Endothelial cell of umbilical vein (primary cell): ENCODE data around the gene RBM26. TPM values are rescaled to one million over a fixed set of nuclear protein-coding genes. Genes with fewer than 3 reads are reported as not detected.

Experiments used
- BruUV-seq: library from RNA; stranded (reverse); fragments of 400-500 nt; replicated peaks from 2 replicates; lab custom pipeline; 2021; lab: Mats Ljungman, UMichigan
- CTCF ChIA-PET: fragments of 300-600, 350-600 bp; sonication (Branson Sonifier 250); formaldehyde crosslinking; loops from one replicate; lab custom pipeline; 2021; ENCODE audit warnings: antibody characterized with exemption, inconsistent platforms; lab: Charles Lee
- POLR2A ChIA-PET: fragments of 300-600, 350-600 bp; sonication (Branson Sonifier 250); formaldehyde crosslinking; loops from one replicate; lab custom pipeline; 2021; ENCODE audit warnings: antibody characterized with exemption, inconsistent platforms; lab: Charles Lee
- DNase-seq: peaks from one replicate; pipeline ENCODE4 v3.0.0-alpha.2; 2011; ENCODE audit warnings: low read depth, low spot score
- FAIRE-seq: peaks from 2 replicates; lab custom pipeline; 2011; peaks lifted over from hg19 to GRCh38; lab: Jason Lieb, UNC
- H2AFZ ChIP-seq: 2 replicates; pipeline ENCODE4 v1.6.0; 2012; ENCODE audit warnings: low read depth, low read length, control low read depth, inconsistent platforms
- H3K27ac ChIP-seq: 2 replicates; pipeline ENCODE4 v1.5.1; 2011; ENCODE audit warnings: low read depth, mild to moderate bottlenecking, control low read depth, low read length, moderate library complexity; ENCODE audit not compliant: insufficient read depth
- H3K27me3 ChIP-seq, 2 experiments: 2 replicates each; pipeline versions ENCODE4 v1.6.0 to v1.6.1; 2011; ENCODE audit warnings: low read length in 2 of 2, mixed read lengths in 1 of 2; ENCODE audit not compliant: control insufficient read depth in 2 of 2, insufficient read depth in 2 of 2
- H3K36me3 ChIP-seq, 2 experiments: 2 replicates in 1 of 2; 3 replicates in 1 of 2; pipeline ENCODE4 v1.5.1; 2011; ENCODE audit warnings: low read length in 2 of 2, mild to moderate bottlenecking in 1 of 2, moderate library complexity in 1 of 2; ENCODE audit not compliant: control insufficient read depth in 2 of 2, insufficient read depth in 2 of 2; ENCODE audit errors: extremely low read depth in 1 of 2
- H3K4me1 ChIP-seq: 3 replicates; pipeline ENCODE4 v1.5.1; 2011; ENCODE audit warnings: mild to moderate bottlenecking, low read length; ENCODE audit not compliant: control insufficient read depth, insufficient read depth; ENCODE audit errors: extremely low read depth
- H3K4me2 ChIP-seq: 2 replicates; pipeline ENCODE4 v1.6.1; 2011; ENCODE audit warnings: low read length, control low read depth, mixed read lengths; ENCODE audit not compliant: insufficient read depth
- H3K4me3 ChIP-seq, 3 experiments: fragments of 200-600 bp in 1 of 3; sonication (generic), shearing (Covaris generic) in 1 of 3; replicated peaks in 1 of 3; 2 replicates each; pipeline ENCODE4 v1.5.1; 2011 to 2016; ENCODE audit warnings: control low read depth in 3 of 3, low read length in 3 of 3, mild to moderate bottlenecking in 2 of 3, inconsistent platforms in 1 of 3, low read depth in 1 of 3, moderate library complexity in 1 of 3; ENCODE audit not compliant: insufficient read depth in 1 of 3
- H3K79me2 ChIP-seq: 2 replicates; pipeline ENCODE4 v1.6.0; 2012; ENCODE audit warnings: low read length, inconsistent platforms; ENCODE audit not compliant: control insufficient read depth, insufficient read depth
- H3K9ac ChIP-seq: replicated peaks from 2 replicates; pipeline ENCODE3; 2011; ENCODE audit warnings: low read length, control low read depth; ENCODE audit not compliant: insufficient read depth; ENCODE audit errors: extremely low read depth
- H3K9me1 ChIP-seq: replicated peaks from 3 replicates; pipeline ENCODE4 v1.6.0; 2011; ENCODE audit warnings: mild to moderate bottlenecking, low read length; ENCODE audit not compliant: control insufficient read depth, insufficient read depth; ENCODE audit errors: extremely low read depth
- H3K9me3 ChIP-seq: replicated peaks from 2 replicates; pipeline ENCODE4 v1.5.1; 2012; ENCODE audit warnings: low read length, inconsistent platforms; ENCODE audit not compliant: control insufficient read depth, insufficient read depth
- H4K20me1 ChIP-seq: replicated peaks from 2 replicates; pipeline ENCODE3; 2011; ENCODE audit warnings: mild to moderate bottlenecking, low read length; ENCODE audit not compliant: control insufficient read depth, insufficient read depth; ENCODE audit errors: extremely low read depth
- EZH2 ChIP-seq: IDR thresholded peaks from 2 replicates; pipeline ENCODE4 v1.6.1; 2012; ENCODE audit warnings: borderline replicate concordance, low read depth, mild to moderate bottlenecking, moderate library complexity, low read length, inconsistent platforms; ENCODE audit not compliant: severe bottlenecking
- GATA2 ChIP-seq: IDR thresholded peaks from 2 replicates; pipeline ENCODE4 v1.7.0; 2011; ENCODE audit warnings: low read depth, mild to moderate bottlenecking, moderate library complexity, mixed read lengths, low read length; ENCODE audit not compliant: insufficient read length, insufficient read depth
- JUN ChIP-seq: IDR thresholded peaks from 2 replicates; pipeline ENCODE4 v1.6.1; 2011; ENCODE audit warnings: borderline replicate concordance, low read depth; ENCODE audit not compliant: insufficient read length, insufficient read depth
- POLR2A ChIP-seq: IDR thresholded peaks from 2 replicates; pipeline ENCODE4 v1.6.1; 2012; ENCODE audit warnings: low read depth, mild to moderate bottlenecking, control low read depth, low read length
- POLR2AphosphoS5 ChIP-seq: IDR thresholded peaks from 2 replicates; pipeline ENCODE4 v1.6.1; 2012; ENCODE audit warnings: low read depth, mild to moderate bottlenecking, control low read depth, low read length, moderate library complexity; ENCODE audit not compliant: insufficient read depth
- dilution Hi-C: fragments of 300-500 bp; cut with MboI; formaldehyde crosslinking; loops from one replicate; pipeline ENCODE4 v1.15.0; 2019; ENCODE audit warnings: low sequenced_read_pairs; ENCODE audit not compliant: extremely low pct_ligation_motif_present
- intact Hi-C: fragments of 100-400 bp; cut with micrococcal nuclease; formaldehyde crosslinking; loops from one replicate; pipeline ENCODE4 v1.10.0; 2022
- polyA plus RNA-seq, 4 experiments: library from polyadenylated mRNA; depleted of rRNA in 3 of 4; stranded (reverse) in 3 of 4; unstranded in 1 of 4; fragments of >200 nt; gene quantifications; 2 replicates each; pipeline versions ENCODE4 v1.2.1 to v1.2.3, GENCODE V29; 2011 to 2012; ENCODE audit warnings: missing spikeins in 1 of 4
- total RNA-seq: library from RNA; stranded (reverse); gene quantifications from 2 replicates; pipeline ENCODE4 v1.2.3, GENCODE V29; 2021
- TF ChIP-seq, protein P1 (sequence below), 2 donors: IDR thresholded peaks; 1 replicate in 1 of 2; 2 replicates in 1 of 2; pipeline ENCODE4 v1.5.1; 2011; ENCODE audit warnings: low read length in 2 of 2, mild to moderate bottlenecking in 2 of 2, moderate library complexity in 2 of 2, control low read depth in 1 of 2, inconsistent platforms in 1 of 2, low read depth in 1 of 2; ENCODE audit not compliant: insufficient read depth in 1 of 2; ENCODE audit errors: extremely low read depth in 1 of 2
- TF ChIP-seq, protein P2 (sequence below): IDR thresholded peaks from 2 replicates; pipeline ENCODE4 v1.6.1; 2011; ENCODE audit not compliant: insufficient read depth, insufficient read length

Gene RBM26
- total and polyA plus RNA-seq, 2 donors (not counting 3 experiments of a cell fraction or from before 2014, with no cell fraction given): 14.8 to 54.3 TPM

DNA sequence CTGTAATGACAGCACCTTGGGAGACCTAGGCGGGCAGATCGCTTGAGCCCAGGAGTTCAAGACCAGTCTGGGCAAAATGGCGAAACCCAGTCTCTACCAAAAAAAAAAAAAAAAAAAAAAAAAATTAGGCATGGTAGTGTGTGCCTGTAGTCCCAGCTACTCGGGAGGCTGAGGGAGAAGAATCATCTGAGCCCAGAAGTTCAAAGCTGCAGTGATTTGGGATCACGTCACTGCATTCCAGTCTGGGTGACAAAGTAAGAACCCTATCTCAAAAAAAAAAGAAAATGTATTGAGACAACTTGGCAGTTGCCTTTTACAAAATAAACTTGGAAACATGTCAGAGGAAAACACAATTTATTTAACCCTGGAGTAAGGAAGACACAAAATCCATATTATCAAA is 26.8 kb downstream of the RBM26 start:
- Histone ChIP-seq H3K9ac (no peak overlapping the region), H3K79me2 (peaks cover 64% of the 10 kb centered on the region), H3K4me1 (no peaks in the 10 kb centered on the region), H3K9me1 (no peaks in the 10 kb centered on the region), H2AFZ (no peak overlapping the region), H3K9me3 (no peaks in the 10 kb centered on the region), H4K20me1 (no peaks in the 10 kb centered on the region), H3K27ac (no peak overlapping the region), H3K4me3 (no peak overlapping the region), H3K4me2 (no peak overlapping the region), H3K27me3 (no peaks in the 10 kb centered on the region), H3K36me3 (peaks cover 4 to 15% of the 10 kb centered on the region in 2 experiments)
- intact Hi-C loops (no loop called here), dilution Hi-C loops (no loop called here)
- no peak for FAIRE-seq
- ChIA-PET POLR2A (no interaction called here), CTCF (interaction anchor here (1.8 to 3.4 kb wide), 2 partner anchors 12 to 162 kb away, joined by 3 to 11 read pairs; no protein-coding TSS in a partner anchor)
- DNase-seq: no peak
- no TSS peak for BruUV-seq
- TF ChIP-seq, protein P1, sequence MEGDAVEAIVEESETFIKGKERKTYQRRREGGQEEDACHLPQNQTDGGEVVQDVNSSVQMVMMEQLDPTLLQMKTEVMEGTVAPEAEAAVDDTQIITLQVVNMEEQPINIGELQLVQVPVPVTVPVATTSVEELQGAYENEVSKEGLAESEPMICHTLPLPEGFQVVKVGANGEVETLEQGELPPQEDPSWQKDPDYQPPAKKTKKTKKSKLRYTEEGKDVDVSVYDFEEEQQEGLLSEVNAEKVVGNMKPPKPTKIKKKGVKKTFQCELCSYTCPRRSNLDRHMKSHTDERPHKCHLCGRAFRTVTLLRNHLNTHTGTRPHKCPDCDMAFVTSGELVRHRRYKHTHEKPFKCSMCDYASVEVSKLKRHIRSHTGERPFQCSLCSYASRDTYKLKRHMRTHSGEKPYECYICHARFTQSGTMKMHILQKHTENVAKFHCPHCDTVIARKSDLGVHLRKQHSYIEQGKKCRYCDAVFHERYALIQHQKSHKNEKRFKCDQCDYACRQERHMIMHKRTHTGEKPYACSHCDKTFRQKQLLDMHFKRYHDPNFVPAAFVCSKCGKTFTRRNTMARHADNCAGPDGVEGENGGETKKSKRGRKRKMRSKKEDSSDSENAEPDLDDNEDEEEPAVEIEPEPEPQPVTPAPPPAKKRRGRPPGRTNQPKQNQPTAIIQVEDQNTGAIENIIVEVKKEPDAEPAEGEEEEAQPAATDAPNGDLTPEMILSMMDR (IDR thresholded peaks at IDR 0.05; ENCODE audit: extremely low read depth in 1 of 2, insufficient read depth in 1 of 2, low read depth in 1 of 2, low read length in 2 of 2): no peak
- TF ChIP-seq, protein P2, sequence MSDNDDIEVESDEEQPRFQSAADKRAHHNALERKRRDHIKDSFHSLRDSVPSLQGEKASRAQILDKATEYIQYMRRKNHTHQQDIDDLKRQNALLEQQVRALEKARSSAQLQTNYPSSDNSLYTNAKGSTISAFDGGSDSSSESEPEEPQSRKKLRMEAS: no peak
- TF ChIP-seq GATA2 (no peak), POLR2A (no peak), JUN (no peak), POLR2AphosphoS5 (no peak), EZH2 (no peak)
